ENCODE data around the gene IGF2R.
"Not testable (repeated sequence)": the region's sequence is repeated elsewhere in the genome, so short reads cannot be mapped to it uniquely, and the experiment has no call there.

GRCh38 chr6:160140493-160140892, 171.6 kb downstream of the IGF2R start:
- TF ChIP-seq POLR2AphosphoS5 (IDR thresholded peaks at IDR 0.05; ENCODE audit: insufficient read depth in 1 of 2, low read depth in 1 of 2); CTCF (IDR thresholded peaks at IDR 0.05); POLR2A (IDR thresholded peaks at IDR 0.05): not testable (repeated sequence)

Data from vagina (tissue), 2 donors.